ENCODE data around the gene ZNF621. TPM values are rescaled to one million over a fixed set of nuclear protein-coding genes. Genes with fewer than 3 reads are reported as not detected.

The ZNF621 gene
- total and polyA plus RNA-seq, 9 of the 15 experiments (the other 6 are each of a cell fraction or from before 2014, with no cell fraction given): 4.7 to 28.9 (median 20.6) TPM

GRCh38 chr3:40523781-40524180 lies 979 bp upstream of the ZNF621 start (continued):
- TF ChIP-seq SFPQ (IDR thresholded peaks at IDR 0.05; ENCODE audit: low read depth, low read length) (no peak), IRF9 (tag; IDR thresholded peaks at IDR 0.05) (no peak), MXI1 (IDR thresholded peaks at IDR 0.05; ENCODE audit: low read depth, low read length) (no peak), GATAD2B (IDR thresholded peaks at IDR 0.05; ENCODE audit: borderline replicate concordance) (no peak; the same call in 1 of the 2 replicates)

- peak overlapping the region; percentile 87 for H3K4me3 ChIP-seq
- FAIRE-seq: no peak
- ChIA-PET CTCF (ENCODE audit: low intra/inter-chr PET ratio) (interaction anchor here (1.3 kb wide), 1 partner anchor 197 kb away, joined by 6 read pairs; no protein-coding TSS in a partner anchor), POLR2A (interaction anchor here (0.6 to 2.5 kb wide), 21 partner anchors 11 to 579 kb away, joined by 3 to 11 read pairs (median 3); partner anchors contain the start of genes RPL14, ZNF619 and ZNF620)
- H3K79me2 ChIP-seq (ENCODE audit: control insufficient read depth, insufficient read depth, low read length): peaks cover 25% of the 10 kb centered on the region
- DNase-seq (ENCODE audit: extremely low read depth in 1 of 4, low spot score in 3 of 4): no peak
- BruUV-seq (replicated peaks): TSS peak; percentile 96
- H3K27me3 ChIP-seq (ENCODE audit: control insufficient read depth in 2 of 2, insufficient read depth in 2 of 2, low read length in 2 of 2): no peaks in the 10 kb centered on the region
- H2AFZ ChIP-seq (ENCODE audit: low read depth, low read length): peak overlapping the region; percentile 92
- 17% methylated on average over 5 of the region's 5 CpGs for WGBS (ENCODE audit: insufficient coverage, low coverage, missing lambda C conversion rate)
- peaks cover 9 to 12% of the 10 kb centered on the region in 2 experiments; a peak in 4 of 5 replicates for H3K4me1 ChIP-seq (replicated peaks in 1 of 2; ENCODE audit: control insufficient read depth in 2 of 2, insufficient read depth in 2 of 2, low read length in 2 of 2)
- peak overlapping the region; percentile 88 for H3K27ac ChIP-seq (ENCODE audit: extremely low read depth, low read depth, low read length)
- intact Hi-C loops (cut with micrococcal nuclease) (loop anchor here (2.0 kb wide), 1 partner anchor 71 kb away; no protein-coding TSS in a partner anchor), in situ Hi-C loops (cut with MboI) (no loop called here)
- no peak for ATAC-seq
- H3K9me1 ChIP-seq (ENCODE audit: control insufficient read depth, insufficient read depth, low read length): no peaks in the 10 kb centered on the region
- H3K4me2 ChIP-seq (ENCODE audit: insufficient read depth, low read length): peak overlapping the region; percentile 90
- H3K9ac ChIP-seq (ENCODE audit: insufficient read depth in 1 of 2, low read depth in 2 of 2, low read length in 2 of 2): peak overlapping the region; percentile 92 to 99
- peaks cover 27% of the 10 kb centered on the region; the same call in 2 of the 3 replicates for H3K36me3 ChIP-seq (ENCODE audit: control insufficient read depth, insufficient read depth, low read length)
- no peaks in the 10 kb centered on the region for H4K20me1 ChIP-seq (replicated peaks; ENCODE audit: control insufficient read depth, insufficient read depth, low read length)
- no peaks in the 10 kb centered on the region for H3K9me3 ChIP-seq (replicated peaks; ENCODE audit: control insufficient read depth, insufficient read depth, low read depth, low read length)
- TF ChIP-seq FUS (optimal IDR thresholded peaks at IDR 0.05; ENCODE audit: low read depth, low read length) (no peak), RFX1 (IDR thresholded peaks at IDR 0.05) (peak; percentile 55), FOXA3 (CRISPR knock-in tag; conservative IDR thresholded peaks at IDR 0.05 in 1 of 2, IDR thresholded peaks at IDR 0.05 in 1 of 2) (0 out of 4 replicates have a peak, but pooled peaks of 1 of the 2 experiments have one; percentile 30), PRMT5 (CRISPR knock-in tag; IDR thresholded peaks at IDR 0.05) (no peak), GTF3C2 (IDR thresholded peaks at IDR 0.05; ENCODE audit: borderline replicate concordance, extremely low read depth, insufficient read length) (no peak), PKNOX1 (IDR thresholded peaks at IDR 0.05) (no peak), SP2 (IDR thresholded peaks at IDR 0.05; ENCODE audit: extremely low read depth, low read depth, low read length, poor library complexity, severe bottlenecking) (no peak)
Measured at GRCh38 chr3:40524222-40524567, 565 bp upstream of the ZNF621 start.
